HG03280 (cell line): ENCODE measurements around the gene COL15A1.

Source experiments
- ATAC-seq: cut with Tn5 transposase; IDR thresholded peaks from one replicate; pipeline ENCODE4 v1.9.1; 2021; ENCODE audit warnings: mild to moderate bottlenecking, moderate library complexity; ENCODE audit not compliant: unreplicated experiment

Gene COL15A1

DNA sequence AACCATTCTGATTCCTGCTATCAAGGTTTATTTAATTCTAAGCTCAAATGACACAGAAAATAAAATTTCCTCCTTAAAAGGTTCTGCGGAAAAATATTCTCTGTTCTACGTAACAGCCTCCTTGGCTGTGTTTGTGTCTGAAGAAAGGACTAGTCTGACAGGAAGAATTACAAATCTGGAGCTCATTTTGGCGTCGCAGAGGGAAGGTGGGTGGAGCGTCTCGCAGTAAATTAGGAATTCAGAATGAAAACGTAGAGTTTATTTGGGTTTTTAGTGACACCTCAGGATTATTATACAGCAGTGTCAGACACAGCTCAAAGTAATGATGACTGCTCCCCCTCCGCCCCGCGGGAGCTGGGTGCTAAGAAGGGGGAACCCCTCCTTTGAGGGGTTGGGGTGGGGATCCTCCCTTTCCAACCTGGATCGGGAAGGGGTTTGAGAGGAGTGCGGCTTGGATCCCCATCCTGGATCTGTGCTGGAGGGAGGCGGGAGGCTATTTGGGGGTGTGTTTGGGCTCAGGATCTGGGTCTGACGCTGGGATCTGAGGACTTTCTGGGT, 160.3 kb downstream of the COL15A1 start:
- no peak for ATAC-seq

DNA sequence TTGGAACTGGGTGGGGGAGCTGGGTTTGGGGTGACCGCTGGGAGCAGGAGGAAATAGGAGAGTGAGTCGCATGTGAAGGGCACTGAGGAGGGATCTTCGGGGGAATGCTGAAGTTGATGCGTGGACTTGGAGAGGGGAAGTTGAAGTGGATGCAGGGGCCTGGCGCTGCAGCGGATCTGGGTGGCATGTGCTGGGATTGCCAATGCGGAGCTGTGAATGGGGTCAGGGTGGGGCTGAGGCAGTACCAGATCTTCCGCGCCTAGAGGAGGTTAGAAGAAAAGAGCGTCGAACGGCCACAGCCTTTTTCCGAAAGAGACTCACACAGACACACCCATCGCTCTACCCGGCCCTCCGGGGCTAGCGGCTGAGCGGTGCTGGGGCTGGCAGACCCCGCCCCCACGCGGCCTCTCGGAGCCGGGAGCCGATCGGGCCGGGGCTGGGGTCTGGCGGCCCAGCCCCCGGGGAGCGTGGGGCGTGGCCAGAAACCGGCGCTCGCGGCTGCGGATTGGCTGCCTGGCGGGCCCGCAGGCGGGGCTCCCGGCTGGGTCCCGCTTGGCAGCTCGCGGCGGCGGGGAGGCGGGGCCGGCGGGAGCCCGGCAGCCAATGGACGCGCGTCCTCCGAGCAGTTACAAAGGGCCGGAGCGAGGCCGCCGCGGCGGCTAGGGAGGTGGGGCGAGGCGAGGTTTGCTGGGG, 160.9 kb downstream of the COL15A1 start, which contains the start of gene TGFBR1:
TGFBR1 (plus strand) TSS at position 655 of the 693 bp plus-strand sequence. CDS start 93 bp downstream, outside the sequence.
- ATAC-seq = peak; percentile 92

DNA sequence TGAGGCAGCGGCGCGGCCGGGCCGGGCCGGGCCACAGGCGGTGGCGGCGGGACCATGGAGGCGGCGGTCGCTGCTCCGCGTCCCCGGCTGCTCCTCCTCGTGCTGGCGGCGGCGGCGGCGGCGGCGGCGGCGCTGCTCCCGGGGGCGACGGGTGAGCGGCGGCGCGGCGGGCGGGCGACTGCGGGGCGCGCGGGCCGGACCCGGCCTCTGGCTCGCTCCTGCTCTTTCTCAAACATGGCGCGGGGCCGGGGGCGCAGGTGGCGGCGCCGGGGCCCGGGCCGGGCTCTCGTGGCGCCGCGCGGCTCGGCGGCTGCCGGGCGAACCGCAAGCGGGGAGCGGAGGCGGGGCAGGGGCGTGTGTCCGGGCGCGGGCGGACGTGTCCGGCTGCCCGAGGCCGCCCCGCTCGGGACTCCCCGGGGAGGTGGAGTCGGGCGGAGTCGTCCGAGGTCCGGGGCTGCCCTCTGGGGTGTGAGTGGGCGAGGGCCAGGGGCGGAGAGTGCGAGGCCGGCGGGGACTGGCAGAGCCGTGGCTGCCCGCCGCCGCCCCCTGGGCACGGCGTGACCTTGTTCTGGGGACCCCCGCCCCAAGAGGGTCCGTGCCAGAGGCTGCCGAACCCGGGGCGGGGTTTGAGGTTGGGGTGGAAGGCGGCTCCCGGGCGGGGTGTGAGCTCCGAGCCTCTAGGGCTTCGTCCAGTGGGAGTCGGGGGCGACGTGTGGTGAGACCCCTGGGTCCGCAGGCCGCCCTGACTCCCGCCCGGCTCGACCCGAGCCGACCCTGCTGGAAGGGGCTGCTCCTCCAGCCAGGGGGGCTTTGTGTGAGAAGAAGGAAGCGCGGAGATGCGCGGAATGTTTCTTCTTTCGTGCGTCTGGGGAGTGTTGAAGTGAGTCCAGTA, 161.7 kb downstream of the COL15A1 start:
- peak; percentile 56 for ATAC-seq

DNA sequence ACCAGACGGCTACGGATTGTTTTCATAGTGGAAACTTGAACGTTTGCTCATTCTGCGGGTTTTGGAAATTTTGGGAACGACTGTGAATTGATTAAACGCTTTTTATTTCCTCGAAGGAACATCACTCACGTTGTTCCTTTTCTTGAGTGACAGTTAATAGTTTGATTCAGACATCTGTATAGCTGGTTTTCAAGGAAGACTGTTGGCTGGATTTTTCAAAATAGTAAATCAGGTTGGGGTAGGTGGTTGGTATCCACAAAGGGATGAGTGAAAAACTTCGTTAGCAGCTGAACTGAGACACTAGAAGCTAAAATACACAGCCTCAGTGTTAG, 162.3 kb downstream of the COL15A1 start:
- ATAC-seq = no peak

DNA sequence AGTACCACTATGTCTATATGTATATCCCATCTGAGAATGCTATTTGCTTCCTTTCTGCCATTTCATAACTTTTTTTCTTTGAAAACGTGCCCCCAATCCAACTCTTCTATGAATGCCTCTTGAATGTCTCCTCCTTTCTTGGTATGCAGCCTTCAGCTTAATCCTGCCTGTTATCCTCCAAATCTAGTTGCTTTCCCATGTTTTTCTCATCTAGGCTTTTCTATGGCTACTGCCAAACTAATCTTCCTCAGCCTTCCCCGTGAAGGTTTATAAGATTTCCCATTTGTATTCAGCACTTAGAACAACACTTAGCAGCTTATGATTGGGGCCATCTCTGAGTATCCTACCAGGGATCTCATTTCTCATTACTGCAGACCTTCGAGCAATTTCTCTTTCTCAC, 163.7 kb downstream of the COL15A1 start:
- no peak for ATAC-seq

DNA sequence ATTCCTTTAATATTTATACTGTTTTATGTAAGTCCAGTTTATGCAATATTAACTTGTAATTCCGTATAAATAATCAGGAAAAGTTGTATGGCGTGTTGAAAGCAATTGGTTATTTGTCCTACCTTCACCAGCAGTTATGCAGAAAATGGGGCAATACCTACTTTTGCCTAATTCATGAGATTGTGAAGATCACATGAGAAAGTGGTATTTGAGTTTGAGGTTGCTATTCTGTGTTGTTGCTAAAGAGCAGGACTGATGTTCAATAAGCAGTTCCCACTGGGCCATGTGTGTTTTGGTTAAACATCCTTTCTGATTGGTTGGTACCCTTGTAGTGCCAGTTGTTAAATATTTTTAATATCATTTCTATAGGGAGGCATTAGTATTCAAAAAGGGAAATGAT, 164.4 kb downstream of the COL15A1 start:
- no peak for ATAC-seq

DNA sequence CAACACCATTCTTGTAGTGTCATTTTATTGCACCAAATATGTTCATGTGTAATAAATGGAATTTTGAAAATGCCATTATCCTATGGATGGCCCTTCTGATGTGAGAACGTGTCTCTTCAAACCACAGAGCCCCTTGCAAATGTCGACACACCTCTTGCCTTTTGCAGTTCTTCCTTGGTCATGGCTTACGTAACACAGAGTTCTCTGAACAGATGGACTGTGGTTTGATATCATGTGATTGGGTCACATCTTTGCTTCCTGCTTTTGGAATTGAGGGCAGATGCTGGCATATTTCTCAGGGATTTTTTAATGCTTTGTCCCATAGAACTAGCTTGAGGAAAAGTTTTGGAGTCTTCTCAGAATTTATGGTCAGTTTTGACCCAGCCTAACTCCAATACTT, 165.8 kb downstream of the COL15A1 start:
- no peak for ATAC-seq

DNA sequence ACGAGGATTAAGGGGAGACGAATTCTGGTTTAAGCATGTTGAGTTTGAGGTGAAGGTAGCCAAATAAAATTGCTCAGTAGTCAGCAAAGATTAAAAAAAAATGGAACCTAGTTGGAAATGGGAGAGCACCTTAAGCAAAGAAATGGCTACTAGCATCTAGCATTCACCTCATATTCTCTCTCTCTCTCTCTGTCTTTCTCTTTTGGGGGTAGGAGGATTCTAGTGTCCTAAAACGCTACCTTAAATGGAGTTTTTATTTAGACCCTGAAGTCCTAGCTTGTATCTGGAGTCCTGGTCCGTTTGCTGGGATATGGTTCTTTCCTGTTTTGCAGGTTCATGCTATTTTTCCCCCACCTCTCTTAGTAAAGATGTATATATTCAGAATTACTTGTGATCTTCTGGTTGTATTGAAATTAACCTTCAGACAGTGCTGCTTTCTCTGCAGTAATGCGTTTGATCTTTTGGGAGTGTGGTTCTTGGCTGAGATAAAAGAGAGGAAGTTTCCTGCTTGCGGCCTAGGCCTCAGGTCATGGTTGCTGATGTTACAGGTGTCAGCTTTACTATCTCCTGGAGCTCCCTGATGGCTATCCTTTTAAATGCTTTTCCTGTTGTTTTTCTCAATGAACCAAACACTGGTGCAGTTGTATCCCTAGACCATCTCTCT, 169.2 kb downstream of the COL15A1 start:
- ATAC-seq = no peak

DNA sequence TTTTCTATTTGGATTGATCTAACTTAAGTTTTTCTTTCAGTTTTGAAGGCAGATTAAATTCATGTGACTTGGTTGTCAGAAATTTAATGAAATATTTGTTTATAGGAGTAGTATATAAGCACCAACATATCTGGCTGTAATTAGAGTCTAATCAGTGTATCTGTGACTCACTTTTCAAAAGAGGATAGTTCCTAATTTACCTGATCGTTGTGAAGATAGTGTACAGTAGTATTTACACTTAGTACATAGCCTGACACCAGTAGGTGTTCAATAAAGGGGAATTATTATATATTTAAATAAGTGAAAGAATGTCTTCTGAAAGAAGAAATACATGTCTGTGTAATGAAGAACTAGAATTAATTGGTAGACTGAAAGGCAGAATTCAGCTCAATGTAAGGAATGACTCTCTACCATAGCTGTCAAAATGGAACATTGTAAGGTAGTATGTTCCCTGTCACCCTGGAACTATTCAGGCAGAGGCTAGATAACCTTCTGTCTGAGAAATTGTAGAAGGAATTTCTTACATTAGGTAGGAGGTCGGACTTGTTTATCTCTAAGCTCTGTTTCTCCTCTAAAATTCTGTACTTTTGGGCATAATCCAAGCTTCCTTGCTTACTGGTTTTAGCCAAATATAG, 169.8 kb downstream of the COL15A1 start:
- ATAC-seq = no peak

DNA sequence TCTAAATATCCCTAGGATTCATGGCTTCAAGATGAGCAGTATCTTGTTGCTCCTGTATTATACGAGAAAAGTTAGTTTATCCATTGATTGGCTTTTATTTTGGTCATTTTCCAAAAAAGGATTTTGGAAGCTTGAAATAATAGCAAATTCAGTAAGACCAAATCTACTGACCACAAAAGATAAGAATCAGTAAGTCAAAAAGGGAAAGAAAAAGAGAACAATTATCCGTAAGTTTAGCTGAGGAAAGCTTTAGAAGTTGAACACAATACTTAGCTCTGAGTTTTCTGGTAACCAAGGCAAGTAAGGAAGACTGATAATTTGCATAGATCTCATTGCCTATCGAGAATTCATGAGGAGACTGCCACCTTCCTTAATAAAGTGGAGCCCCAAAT, 170.3 kb downstream of the COL15A1 start:
- ATAC-seq = no peak

DNA sequence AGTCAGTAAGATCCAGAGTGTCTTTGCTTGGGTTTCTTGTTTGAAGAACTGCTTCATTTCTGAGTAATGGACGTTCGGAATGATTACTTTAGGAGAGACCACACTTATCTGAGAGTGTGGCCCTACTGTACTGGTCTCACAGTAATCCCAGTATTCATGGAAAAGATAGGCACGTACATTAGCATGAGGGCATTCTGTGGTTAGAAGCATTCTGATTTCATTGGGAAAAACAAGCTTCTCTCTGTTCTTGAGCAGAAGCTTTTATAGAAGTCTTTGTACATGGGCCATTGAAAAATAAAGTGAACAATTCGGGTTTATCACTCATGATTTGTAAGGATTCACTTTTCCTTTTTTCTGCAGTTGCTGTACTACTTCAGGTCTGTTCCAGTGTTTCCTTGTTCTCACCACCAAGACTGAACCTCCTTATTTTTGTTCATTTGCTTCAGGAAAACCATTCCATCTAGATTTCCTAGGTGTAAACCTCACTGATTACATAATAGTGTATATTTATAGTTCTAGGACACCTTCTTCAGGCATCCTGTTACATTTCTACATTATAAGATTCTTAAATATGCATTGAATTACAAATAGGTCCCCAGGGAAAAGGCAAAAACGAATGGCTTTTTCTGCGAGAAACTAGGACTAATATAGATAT, 171.3 kb downstream of the COL15A1 start:
- no peak for ATAC-seq

DNA sequence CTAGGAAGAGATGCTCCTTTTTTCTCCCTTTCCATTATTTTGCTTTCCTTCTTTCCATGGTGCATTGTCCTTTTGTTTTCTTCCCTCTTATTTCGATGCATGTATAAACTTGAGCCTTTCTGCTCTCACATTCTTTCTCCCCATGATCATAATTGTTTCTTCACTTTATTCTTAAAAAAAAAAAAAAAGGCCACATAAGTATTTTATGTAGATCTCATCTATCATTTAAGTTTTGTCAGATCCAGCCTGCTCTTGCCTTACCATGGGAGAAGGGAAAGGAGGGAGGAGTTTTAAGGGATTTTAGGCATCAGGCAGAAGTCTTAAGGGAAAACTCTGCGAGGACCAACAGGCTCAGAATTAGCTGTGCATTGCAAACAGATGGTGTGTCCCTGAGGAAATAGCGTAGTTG, 172.3 kb downstream of the COL15A1 start:
- ATAC-seq = no peak

DNA sequence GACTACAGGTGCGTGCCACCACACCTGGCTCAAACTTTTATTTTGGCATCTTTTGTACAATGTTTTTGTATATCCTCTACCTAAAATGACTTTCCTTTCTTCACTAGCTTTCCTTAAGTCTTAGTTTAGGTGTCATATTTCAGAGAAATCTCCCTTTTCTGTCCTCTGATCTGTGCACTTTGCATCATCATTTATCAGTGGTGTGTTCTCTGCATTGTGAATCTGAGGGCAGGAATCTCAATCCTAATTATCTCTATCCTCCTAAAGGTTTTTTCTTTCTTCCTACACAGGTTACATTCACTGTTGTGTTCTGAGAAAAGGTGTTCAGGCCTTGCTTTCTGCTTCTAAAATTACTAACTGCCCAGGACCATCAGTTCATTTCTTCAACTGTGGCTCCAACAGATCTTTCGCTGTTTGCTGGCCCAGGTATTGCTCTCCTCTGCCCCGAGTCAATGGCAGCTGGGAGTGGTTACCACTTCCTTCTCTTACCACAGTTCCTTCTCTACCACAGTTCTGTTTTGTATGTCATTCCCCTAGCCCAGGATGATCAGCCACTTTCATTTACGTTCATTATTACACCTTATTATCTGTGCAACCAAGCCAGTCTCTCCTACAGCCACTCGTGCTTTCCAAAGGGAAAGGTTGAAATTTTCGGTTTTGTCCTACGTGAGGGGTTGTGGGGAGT, 175.2 kb downstream of the COL15A1 start:
- peak; percentile 90 for ATAC-seq

DNA sequence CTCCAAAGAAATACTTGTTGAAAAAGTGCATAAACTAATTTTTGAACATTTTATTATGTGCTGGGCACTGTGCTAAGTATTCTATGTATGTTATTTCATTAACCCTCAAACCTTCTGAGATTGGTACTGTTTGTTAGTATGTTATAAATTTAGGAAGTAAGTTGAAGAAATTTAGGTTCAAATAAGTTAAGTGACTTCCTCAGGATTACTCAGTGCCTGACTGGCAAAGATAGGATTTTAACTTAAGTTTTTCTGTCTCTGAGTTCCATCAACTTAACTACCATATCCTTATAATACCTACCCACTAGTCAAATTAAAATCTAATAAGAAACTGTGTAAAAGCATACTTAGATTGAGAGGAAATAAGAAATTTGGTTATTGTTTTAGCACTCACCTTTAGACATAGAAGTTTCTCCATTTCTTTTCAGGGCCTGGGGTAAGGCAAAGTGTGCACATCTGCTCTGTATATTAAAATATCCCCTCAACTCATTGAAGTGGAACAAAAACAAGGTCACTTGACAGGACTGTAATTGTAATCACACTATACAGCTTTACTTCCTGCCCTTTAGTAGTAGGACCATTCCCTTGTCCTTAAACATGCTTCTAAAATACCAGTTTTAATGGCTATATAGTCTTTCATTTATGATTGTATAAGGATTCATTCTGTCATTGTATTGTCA, 176.4 kb downstream of the COL15A1 start:
- ATAC-seq = no peak
